HUES48 (cell line): ENCODE measurements around the gene ADCY4.

Experiments used
- H3K27ac ChIP-seq: one replicate; pipeline ENCODE4 v1.7.0; 2013; ENCODE audit warnings: low read depth, low read length, inconsistent platforms
- H3K27me3 ChIP-seq: 2 replicates; pipeline ENCODE4 v1.6.1; 2013; ENCODE audit warnings: mild to moderate bottlenecking, low read length; ENCODE audit not compliant: control insufficient read depth, insufficient read depth
- H3K36me3 ChIP-seq: 2 replicates; pipeline ENCODE4 v1.6.1; 2013; ENCODE audit warnings: low read length; ENCODE audit not compliant: control insufficient read depth, insufficient read depth
- H3K4me1 ChIP-seq: 2 replicates; pipeline ENCODE4 v1.6.1; 2013; ENCODE audit warnings: mild to moderate bottlenecking, low read length; ENCODE audit not compliant: control insufficient read depth, insufficient read depth
- H3K4me3 ChIP-seq: 2 replicates; pipeline ENCODE4 v1.5.1; 2013; ENCODE audit warnings: mild to moderate bottlenecking, low read depth, low read length
- H3K9ac ChIP-seq: 2 replicates; pipeline ENCODE4 v1.6.1; 2013; ENCODE audit warnings: mild to moderate bottlenecking, low read depth, low read length, moderate library complexity
- H3K9me3 ChIP-seq: 2 replicates; pipeline ENCODE4 v1.6.1; 2013; ENCODE audit warnings: low read length; ENCODE audit not compliant: control insufficient read depth, insufficient read depth

ADCY4 gene

GRCh38 chr14:24307575-24308341 lies 27.1 kb downstream of the ADCY4 start, which contains the start of gene CIDEB:
Gene CIDEB, minus strand, starts transcription at chr14:24307977. Its CDS starts 119 bp downstream, at chr14:24307858.
- Histone ChIP-seq H3K9me3 (no peaks in the 10 kb centered on the region), H3K4me1 (no peaks in the 10 kb centered on the region), H3K4me3 (no peak within 1 kb of the TSS), H3K27me3 (no peaks in the 10 kb centered on the region), H3K9ac (no peak within 1 kb of the TSS), H3K27ac (peak within 1 kb of the TSS; percentile 48), H3K36me3 (peaks cover 57% of the 10 kb centered on the region)

- H3K27me3 ChIP-seq, result no peaks in the 10 kb centered on the region
- H3K9me3 ChIP-seq, result no peaks in the 10 kb centered on the region
- no peaks in the 10 kb centered on the region for H3K4me1 ChIP-seq
- no peak overlapping the region for H3K9ac ChIP-seq
- no peak overlapping the region for H3K4me3 ChIP-seq
- H3K27ac ChIP-seq, result no peak overlapping the region
- H3K36me3 ChIP-seq, result peaks cover 63% of the 10 kb centered on the region
Measured at GRCh38 chr14:24307156-24307574, 27.7 kb downstream of the ADCY4 start.

DNA sequence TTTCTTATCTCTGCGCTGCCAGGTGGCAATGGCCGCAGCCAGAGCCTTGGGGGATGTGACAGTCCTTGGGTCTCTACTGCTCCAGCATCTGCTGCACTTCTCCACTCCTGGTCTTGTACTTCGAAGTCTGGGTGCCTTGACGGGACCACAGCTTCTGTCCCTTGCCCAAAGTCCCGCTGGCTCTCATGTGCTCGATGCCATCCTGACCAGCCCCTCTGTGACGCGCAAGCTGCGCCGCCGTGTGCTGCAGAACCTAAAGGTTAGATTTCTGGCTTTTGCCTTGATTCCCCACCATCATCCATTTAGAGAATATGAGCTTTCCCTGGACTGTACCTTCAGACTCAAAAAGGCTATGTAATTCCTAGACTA lies 30.9 kb downstream of the ADCY4 start:
- Histone ChIP-seq H3K36me3 (peaks cover 70% of the 10 kb centered on the region), H3K9ac (no peak overlapping the region), H3K4me1 (peaks cover 6% of the 10 kb centered on the region; the same call in 1 of the 2 replicates), H3K27ac (no peak overlapping the region), H3K4me3 (no peak overlapping the region), H3K27me3 (no peaks in the 10 kb centered on the region), H3K9me3 (no peaks in the 10 kb centered on the region)

- no peak overlapping the region for H3K27ac ChIP-seq
- peak overlapping the region; percentile 31; the same call in 1 of the 2 replicates for H3K9ac ChIP-seq
- peak overlapping the region; percentile 92 for H3K4me3 ChIP-seq
- H3K4me1 ChIP-seq, result peaks cover 10% of the 10 kb centered on the region; the same call in 1 of the 2 replicates
- no peaks in the 10 kb centered on the region for H3K9me3 ChIP-seq
- H3K27me3 ChIP-seq, result no peaks in the 10 kb centered on the region
- H3K36me3 ChIP-seq, result peaks cover 53% of the 10 kb centered on the region
Measured at GRCh38 chr14:24300326-24300980, 34.4 kb downstream of the ADCY4 start.

GRCh38 chr14:24299255-24300191 lies 35.3 kb downstream of the ADCY4 start, which contains the start of the genes DHRS1 and NOP9:
Gene DHRS1, minus strand, starts transcription at chr14:24299780. Its CDS starts 674 bp downstream, at chr14:24299106.
Gene NOP9, plus strand, starts transcription at chr14:24299850. Its CDS starts 105 bp downstream, at chr14:24299955.
- peaks cover 48% of the 10 kb centered on the region for H3K36me3 ChIP-seq
- H3K9me3 ChIP-seq, result no peaks in the 10 kb centered on the region
- H3K27me3 ChIP-seq, result no peaks in the 10 kb centered on the region
- peak within 1 kb of the TSS; percentile 79 for H3K27ac ChIP-seq
- H3K9ac ChIP-seq, result peak within 1 kb of the TSS; percentile 70; the same call in 1 of the 2 replicates
- peak within 1 kb of the TSS; percentile 92 for H3K4me3 ChIP-seq
- peaks cover 10% of the 10 kb centered on the region; the same call in 1 of the 2 replicates for H3K4me1 ChIP-seq

DNA sequence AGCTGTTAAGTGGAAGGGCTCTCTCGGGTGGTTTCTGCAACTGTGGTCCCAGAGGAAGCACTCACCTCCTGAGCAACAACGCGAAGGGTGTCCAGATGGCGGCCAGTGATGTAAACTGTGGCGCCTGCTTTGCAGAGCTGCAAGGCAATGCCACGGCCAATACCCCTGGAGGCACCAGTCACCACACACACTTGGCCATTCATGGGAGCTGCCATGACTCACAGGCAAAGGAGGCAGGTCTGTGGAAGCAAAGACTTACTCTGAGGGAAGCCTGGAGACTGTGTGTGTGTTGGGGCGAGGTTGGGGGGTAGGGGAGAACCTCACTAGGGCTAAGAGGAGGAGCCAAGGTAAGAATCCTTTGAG lies 36.0 kb downstream of the ADCY4 start:
- Histone ChIP-seq H3K4me3 (peak overlapping the region; percentile 92), H3K9ac (no peak overlapping the region; the same call in 1 of the 2 replicates), H3K9me3 (no peaks in the 10 kb centered on the region), H3K36me3 (peaks cover 43% of the 10 kb centered on the region), H3K27me3 (no peaks in the 10 kb centered on the region), H3K4me1 (peaks cover 10% of the 10 kb centered on the region; the same call in 1 of the 2 replicates), H3K27ac (peak overlapping the region; percentile 79)

GRCh38 chr14:24297190-24297964 lies 37.5 kb downstream of the ADCY4 start:
- no peak overlapping the region for H3K9ac ChIP-seq
- peaks cover 10% of the 10 kb centered on the region; the same call in 1 of the 2 replicates for H3K4me1 ChIP-seq
- no peak overlapping the region for H3K27ac ChIP-seq
- no peak overlapping the region for H3K4me3 ChIP-seq
- no peaks in the 10 kb centered on the region for H3K9me3 ChIP-seq
- no peaks in the 10 kb centered on the region for H3K27me3 ChIP-seq
- peaks cover 33% of the 10 kb centered on the region for H3K36me3 ChIP-seq

GRCh38 chr14:24296341-24297157 lies 38.3 kb downstream of the ADCY4 start:
- Histone ChIP-seq H3K9me3 (no peaks in the 10 kb centered on the region), H3K27ac (peak overlapping the region; percentile 36), H3K4me3 (no peak overlapping the region), H3K36me3 (peaks cover 30% of the 10 kb centered on the region), H3K4me1 (peaks cover 10% of the 10 kb centered on the region; the same call in 1 of the 2 replicates), H3K9ac (no peak overlapping the region), H3K27me3 (no peaks in the 10 kb centered on the region)

DNA sequence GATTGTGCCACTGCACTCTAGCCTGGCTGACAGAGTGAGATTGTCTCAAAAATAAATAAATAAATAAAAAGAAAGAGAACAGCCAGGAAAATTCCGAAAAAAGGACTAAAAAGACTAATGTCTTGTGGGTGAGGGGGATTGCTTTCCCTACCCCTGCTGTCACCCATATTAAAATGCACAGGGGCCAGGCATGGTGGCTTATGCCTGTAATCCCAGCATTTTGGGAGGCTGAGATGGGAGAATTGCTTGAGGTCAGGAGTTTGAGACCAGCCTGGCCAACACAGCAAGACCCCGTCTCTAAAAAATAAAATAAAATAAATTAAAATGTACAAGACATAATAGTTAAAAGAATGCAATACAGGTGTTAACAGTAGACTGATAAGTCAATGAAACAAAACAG lies 41.3 kb downstream of the ADCY4 start:
- H3K9me3 ChIP-seq, result no peaks in the 10 kb centered on the region
- H3K4me1 ChIP-seq, result no peaks in the 10 kb centered on the region
- no peak overlapping the region for H3K27ac ChIP-seq
- no peaks in the 10 kb centered on the region for H3K27me3 ChIP-seq
- no peak overlapping the region for H3K9ac ChIP-seq
- peaks cover 38% of the 10 kb centered on the region for H3K36me3 ChIP-seq
- H3K4me3 ChIP-seq, result no peak overlapping the region
